K562 (cell line): ENCODE measurements around the gene KMT2D. TPM values are rescaled to one million over a fixed set of nuclear protein-coding genes. Genes with fewer than 3 reads are reported as not detected.

Experiments used
- ARID4B ChIP-seq: sonication (generic); formaldehyde crosslinking; IDR thresholded peaks from 2 replicates; pipeline ENCODE4 v1.8.0; 2022; ENCODE audit warnings: mild to moderate bottlenecking, missing genetic modification reagents
- ATF1 ChIP-seq, 2 experiments: fragments of 450-650 bp in 1 of 2; IDR thresholded peaks; 2 replicates each; pipeline ENCODE4 v1.6.1; 2016; ENCODE audit warnings: missing compliant biosample characterization in 1 of 2, missing genetic modification characterization in 1 of 2
- ESRRB ChIP-seq: fragments of 250-450 bp; sonication (Bioruptor Pico); IDR thresholded peaks from 2 replicates; pipeline ENCODE4 v1.5.0; 2020; ENCODE audit warnings: mild to moderate bottlenecking, moderate library complexity, borderline replicate concordance
- FOXO4 ChIP-seq: fragments of 450-650 bp; formaldehyde crosslinking; IDR thresholded peaks from 2 replicates; pipeline ENCODE4 v1.4.0; 2020; ENCODE audit warnings: mild to moderate bottlenecking, moderate library complexity
- GTF2F1 ChIP-seq: IDR thresholded peaks from 2 replicates; pipeline ENCODE4 v1.6.1; 2011; ENCODE audit warnings: low read depth, low read length, improper control_type of control experiment
- HOMEZ ChIP-seq: fragments of 250-450 bp; sonication (Bioruptor Pico); IDR thresholded peaks from 2 replicates; pipeline ENCODE4 v1.4.0; 2020; ENCODE audit warnings: mild to moderate bottlenecking, moderate library complexity
- MCM5 ChIP-seq: fragments of 450-650 bp; IDR thresholded peaks from 2 replicates; pipeline ENCODE4 v1.6.1; 2016; ENCODE audit warnings: low read depth
- MYNN ChIP-seq, 2 experiments: sonication (generic); formaldehyde crosslinking in 1 of 2; IDR thresholded peaks; 2 replicates each; pipeline versions ENCODE4 v1.5.0 to v1.6.1; 2016 to 2020; ENCODE audit warnings: antibody characterized with exemption in 1 of 2, missing genetic modification reagents in 1 of 2
- POLR2A ChIP-seq: fragments of 450-650 bp; conservative IDR thresholded peaks from 2 replicates; pipeline ENCODE4 v1.6.1; 2016
- POLR2G ChIP-seq: fragments of 200-400 bp; formaldehyde crosslinking; IDR thresholded peaks from 2 replicates; pipeline ENCODE4 v1.6.1; 2017; ENCODE audit warnings: low read depth, mild to moderate bottlenecking, antibody characterized with exemption, low read length, moderate library complexity
- STAT6 ChIP-seq: sonication (generic); formaldehyde crosslinking; IDR thresholded peaks from 2 replicates; pipeline ENCODE4 v1.8.1; 2023; ENCODE audit warnings: mild to moderate bottlenecking, missing genetic modification reagents
- SUPT5H ChIP-seq: fragments of 450-650 bp; IDR thresholded peaks from 2 replicates; pipeline ENCODE4 v1.6.1; 2016
- THRB ChIP-seq: fragments of 450-650 bp; formaldehyde crosslinking; conservative IDR thresholded peaks from 2 replicates; pipeline ENCODE4 v1.4.0; 2022; ENCODE audit warnings: mild to moderate bottlenecking, missing genetic modification characterization
- U2AF2 ChIP-seq: fragments of 200-400 bp; formaldehyde crosslinking; optimal IDR thresholded peaks from 2 replicates; pipeline ENCODE3; 2017; ENCODE audit warnings: low read depth, mild to moderate bottlenecking, low read length
- ZNF316 ChIP-seq: fragments of 450-650 bp; IDR thresholded peaks from 2 replicates; pipeline ENCODE4 v1.6.1; 2016
- ZNF668 ChIP-seq: fragments of 250-450 bp; sonication (Bioruptor Pico); IDR thresholded peaks from 2 replicates; pipeline ENCODE4 v1.8.0; 2022; ENCODE audit warnings: mild to moderate bottlenecking, inconsistent platforms
- polyA plus RNA-seq, 8 experiments: library from polyadenylated mRNA; depleted of rRNA in 4 of 8; stranded (reverse) in 5 of 8; unstranded in 3 of 8; fragments of >200 nt; fragmentation: Nextera tagmentation in 2 of 8; fragmentation: Illumina TruSeq in 1 of 8; extraction: Ambion mirVana in 2 of 8; extraction: Trizol in 1 of 8; gene quantifications; 2 replicates each; pipeline versions ENCODE4 v1.2.1 to v1.2.3, GENCODE V29; 2011 to 2014; ENCODE audit warnings: inconsistent platforms in 1 of 8, missing spikeins in 1 of 8
- total RNA-seq, 7 experiments: library from RNA; depleted of rRNA in 6 of 7; stranded (reverse); fragments of >200 nt in 6 of 7; fragmentation: Illumina TruSeq in 2 of 7; extraction: Trizol in 2 of 7; gene quantifications; 2 replicates each; pipeline versions ENCODE4 v1.2.1 to v1.2.3, GENCODE V29; 2011 to 2021; ENCODE audit warnings: low replicate concordance in 1 of 7

KMT2D gene
- total and polyA plus RNA-seq, 9 of the 15 experiments (the other 6 are each of a cell fraction or from before 2014, with no cell fraction given) = 0.22 to 93.7 (median 13.7) TPM

GRCh38 chr12:49030714-49031572 is 29.7 kb downstream of the KMT2D start (continued):
- TF ChIP-seq HOMEZ (CRISPR knock-in tag) (no peak), ZNF668 (CRISPR knock-in tag) (no peak), STAT6 (no peak), ESRRB (CRISPR knock-in tag) (no peak), MYNN (IDR thresholded peaks at IDR 0.05) (0 out of 2 replicates have a peak, but pooled peaks have one; percentile 33), MYNN (CRISPR knock-in tag; IDR thresholded peaks at IDR 0.05) (no peak), ATF1 (CRISPR knock-in tag; IDR thresholded peaks at IDR 0.05) (no peak), ATF1 (tag; IDR thresholded peaks at IDR 0.05) (no peak), THRB (no peak), MCM5 (no peak), ARID4B (CRISPR knock-in tag) (no peak), POLR2G (peak; percentile 53), ZNF316 (no peak), U2AF2 (no peak), FOXO4 (no peak), GTF2F1 (no peak), POLR2A (peak; percentile 41; the same call in 1 of the 2 replicates), SUPT5H (peak; percentile 37; the same call in 1 of the 2 replicates)
